Renal cortical epithelial cell (primary cell): ENCODE measurements around the gene AGA. TPM values are rescaled to one million over a fixed set of nuclear protein-coding genes. Genes with fewer than 3 reads are reported as not detected.

Source experiments
- DNase-seq: peaks from one replicate; pipeline ENCODE4 v3.0.0-alpha.2; 2011; ENCODE audit warnings: low read depth
- total RNA-seq: library from RNA; depleted of rRNA; stranded (reverse); fragments of >200 nt; gene quantifications from 2 replicates; pipeline ENCODE4 v1.2.3, GENCODE V29; 2014

Gene AGA
- total RNA-seq, 1 donor from 2014 or later = 69.9 TPM

GRCh38 chr4:177447417-177448004 lies 5.3 kb upstream of the AGA start:
- no peak for DNase-seq

- DNase-seq = no peak
Observed at GRCh38 chr4:177446586-177446985, 4.3 kb upstream of the AGA start.

- DNase-seq = no peak
Observed at GRCh38 chr4:177444911-177445736, 2.9 kb upstream of the AGA start.

GRCh38 chr4:177441061-177441802 lies 1.0 kb downstream of the AGA start:
- DNase-seq = peak; percentile 38

- no peak for DNase-seq
Observed at GRCh38 chr4:177436456-177436855, 5.8 kb downstream of the AGA start.

GRCh38 chr4:177434667-177435066 lies 7.6 kb downstream of the AGA start:
- no peak for DNase-seq

GRCh38 chr4:177427192-177427591 lies 15.0 kb downstream of the AGA start:
- no peak for DNase-seq

- peak; percentile 7 for DNase-seq
Observed at GRCh38 chr4:177419434-177419833, 22.8 kb downstream of the AGA start.

- DNase-seq = no peak
Observed at GRCh38 chr4:177413656-177414055, 28.6 kb downstream of the AGA start.

- DNase-seq = no peak
Observed at GRCh38 chr4:177413076-177413475, 29.2 kb downstream of the AGA start.

- DNase-seq = no peak
Observed at GRCh38 chr4:177411996-177412395, 30.2 kb downstream of the AGA start.

GRCh38 chr4:177410566-177410965 lies 31.7 kb downstream of the AGA start:
- no peak for DNase-seq

GRCh38 chr4:177408023-177408422 lies 34.2 kb downstream of the AGA start:
- no peak for DNase-seq

GRCh38 chr4:177405508-177405907 lies 36.7 kb downstream of the AGA start:
- peak; percentile 24 for DNase-seq

- DNase-seq = peak; percentile 52
Observed at GRCh38 chr4:177404986-177405385, 37.3 kb downstream of the AGA start.

GRCh38 chr4:177404342-177404741 lies 37.9 kb downstream of the AGA start:
- no peak for DNase-seq

GRCh38 chr4:177403746-177404145 lies 38.5 kb downstream of the AGA start:
- DNase-seq = no peak

GRCh38 chr4:177401658-177402273 lies 40.5 kb downstream of the AGA start:
- no peak for DNase-seq

GRCh38 chr4:177400030-177400429 lies 42.2 kb downstream of the AGA start:
- no peak for DNase-seq

- DNase-seq = no peak
Observed at GRCh38 chr4:177396352-177396751, 45.9 kb downstream of the AGA start.

- no peak for DNase-seq
Observed at GRCh38 chr4:177393236-177393635, 49.0 kb downstream of the AGA start.

- no peak for DNase-seq
Observed at GRCh38 chr4:177391953-177392352, 50.3 kb downstream of the AGA start.
